Rectal smooth muscle tissue (tissue), 1 donor: ENCODE data around the gene ST3GAL4.
A peak's percentile ranks its signal among the peaks of the same experiment; 100 is the strongest.

Experiments used
- H3K27ac ChIP-seq: one replicate; pipeline ENCODE4 v1.7.0; 2013; ENCODE audit warnings: low read depth, low read length, inconsistent platforms
- H3K27me3 ChIP-seq: one replicate; pipeline ENCODE4 v1.7.0; 2013; ENCODE audit warnings: low read length; ENCODE audit not compliant: control insufficient read depth, insufficient read depth
- H3K36me3 ChIP-seq: one replicate; pipeline ENCODE4 v1.7.0; 2013; ENCODE audit warnings: low read length; ENCODE audit not compliant: control insufficient read depth, insufficient read depth
- H3K4me1 ChIP-seq: one replicate; pipeline ENCODE4 v1.7.0; 2013; ENCODE audit warnings: low read length; ENCODE audit not compliant: control insufficient read depth, insufficient read depth
- H3K4me3 ChIP-seq: one replicate; pipeline ENCODE4 v1.7.0; 2013; ENCODE audit warnings: low read length
- H3K9ac ChIP-seq: one replicate; pipeline ENCODE4 v1.7.0; 2013; ENCODE audit warnings: low read length

Gene ST3GAL4

GRCh38 chr11:126413843-126414405 lies 58.4 kb downstream of the ST3GAL4 start:
- peak overlapping the region; percentile 56 for H3K27ac ChIP-seq
- H3K4me1 ChIP-seq = peaks cover 20% of the 10 kb centered on the region
- no peak overlapping the region for H3K4me3 ChIP-seq
- H3K9ac ChIP-seq = no peak overlapping the region
- no peaks in the 10 kb centered on the region for H3K27me3 ChIP-seq
- H3K36me3 ChIP-seq = peaks cover 13% of the 10 kb centered on the region

DNA sequence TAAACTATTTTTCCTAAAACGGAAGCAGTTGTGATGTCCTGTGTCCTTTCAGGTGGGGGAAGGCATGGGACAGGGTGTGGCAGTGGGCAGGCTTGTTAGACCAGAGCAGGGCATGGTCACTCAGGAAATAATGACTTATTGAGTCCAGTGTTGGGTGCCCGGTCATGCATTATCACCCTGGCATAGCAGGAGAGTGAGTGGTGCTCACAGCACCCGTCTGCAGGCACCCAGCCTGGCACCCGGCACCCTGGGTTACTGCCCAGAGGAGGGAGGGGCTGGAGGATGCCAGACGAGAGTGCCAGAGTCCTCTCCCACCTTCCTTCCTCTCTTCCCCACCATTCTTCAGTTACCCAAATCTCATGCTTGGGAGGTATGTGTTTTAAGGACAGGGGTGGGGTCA lies 59.1 kb downstream of the ST3GAL4 start:
- peaks cover 20% of the 10 kb centered on the region for H3K4me1 ChIP-seq
- no peaks in the 10 kb centered on the region for H3K27me3 ChIP-seq
- H3K9ac ChIP-seq = no peak overlapping the region
- no peak overlapping the region for H3K4me3 ChIP-seq
- peaks cover 7% of the 10 kb centered on the region for H3K36me3 ChIP-seq
- peak overlapping the region; percentile 56 for H3K27ac ChIP-seq

DNA sequence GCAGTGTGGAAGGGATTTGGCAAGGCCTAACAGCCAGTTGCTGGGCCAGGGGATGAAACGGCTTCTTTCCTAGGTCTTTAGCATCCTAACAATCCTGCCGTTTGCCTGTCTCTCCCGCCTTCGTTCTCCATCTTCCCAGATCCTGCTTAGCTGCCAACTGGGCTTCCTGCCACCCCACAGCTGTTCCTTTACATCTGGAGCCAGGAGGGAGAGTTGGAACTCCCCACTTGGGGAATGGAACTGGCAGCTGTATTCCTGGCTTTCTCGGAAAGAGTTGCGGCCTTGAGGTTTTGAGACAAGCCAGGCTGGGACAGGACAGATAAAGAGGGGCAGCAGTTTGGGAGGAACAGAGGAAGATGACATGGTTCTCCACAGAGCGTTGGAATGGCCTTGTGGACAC lies 59.6 kb downstream of the ST3GAL4 start:
- Histone ChIP-seq H3K27me3 (no peaks in the 10 kb centered on the region), H3K4me1 (peaks cover 20% of the 10 kb centered on the region), H3K36me3 (peaks cover 6% of the 10 kb centered on the region), H3K4me3 (peak overlapping the region; percentile 35), H3K9ac (no peak overlapping the region), H3K27ac (peak overlapping the region; percentile 88)

- H3K27me3 ChIP-seq = no peaks in the 10 kb centered on the region
- H3K9ac ChIP-seq = no peak overlapping the region
- peaks cover 4% of the 10 kb centered on the region for H3K36me3 ChIP-seq
- peaks cover 20% of the 10 kb centered on the region for H3K4me1 ChIP-seq
- peak overlapping the region; percentile 88 for H3K27ac ChIP-seq
- H3K4me3 ChIP-seq = peak overlapping the region; percentile 51
Measured at GRCh38 chr11:126415669-126416420, 60.4 kb downstream of the ST3GAL4 start.

GRCh38 chr11:126416542-126417090 lies 61.1 kb downstream of the ST3GAL4 start:
- peak overlapping the region; percentile 88 for H3K27ac ChIP-seq
- no peak overlapping the region for H3K9ac ChIP-seq
- H3K27me3 ChIP-seq = no peaks in the 10 kb centered on the region
- peaks cover 20% of the 10 kb centered on the region for H3K4me1 ChIP-seq
- peaks cover 4% of the 10 kb centered on the region for H3K36me3 ChIP-seq
- peak overlapping the region; percentile 58 for H3K4me3 ChIP-seq

DNA sequence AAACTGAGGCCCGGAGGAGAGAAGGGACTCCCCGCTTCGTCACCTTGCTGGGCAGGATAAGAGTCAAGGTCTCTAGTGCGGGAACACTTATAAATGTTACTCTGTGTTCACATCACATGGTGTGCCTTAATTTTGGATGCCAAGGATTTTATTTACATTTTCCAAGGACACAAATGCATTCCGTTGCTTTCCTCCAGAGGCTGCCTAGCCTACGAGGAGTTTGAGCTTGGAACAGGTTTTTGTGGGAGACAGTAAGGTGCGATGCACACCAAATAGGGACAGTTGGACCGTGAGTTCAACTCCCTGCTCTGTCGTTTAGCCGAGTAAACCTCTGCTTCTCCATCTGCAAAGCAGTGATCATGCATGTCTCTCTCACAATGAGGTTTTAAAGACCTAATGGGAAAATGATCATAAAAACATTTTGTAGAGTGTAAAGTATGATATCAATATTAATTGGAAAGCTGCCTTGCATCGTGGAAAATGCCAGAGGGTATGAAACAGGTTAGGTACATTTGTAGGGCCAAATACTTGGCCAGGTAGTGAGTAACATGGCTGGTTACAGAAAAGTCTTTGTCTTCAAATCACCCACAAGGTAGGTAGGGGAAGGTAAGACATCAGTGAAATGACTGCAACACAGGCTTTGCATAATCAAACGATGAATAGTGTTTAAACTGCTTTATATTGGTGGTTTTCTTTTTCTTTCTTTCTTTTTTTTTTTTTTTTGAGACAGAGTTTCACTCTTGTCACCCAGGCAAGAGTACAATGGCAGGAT lies 61.8 kb downstream of the ST3GAL4 start:
- Histone ChIP-seq H3K4me3 (peak overlapping the region; percentile 58), H3K27me3 (no peaks in the 10 kb centered on the region), H3K27ac (peak overlapping the region; percentile 68), H3K36me3 (peaks cover 4% of the 10 kb centered on the region), H3K4me1 (peaks cover 20% of the 10 kb centered on the region), H3K9ac (no peak overlapping the region)

- Histone ChIP-seq H3K4me3 (no peak overlapping the region), H3K4me1 (peaks cover 20% of the 10 kb centered on the region), H3K27me3 (no peaks in the 10 kb centered on the region), H3K36me3 (no peaks in the 10 kb centered on the region), H3K27ac (no peak overlapping the region), H3K9ac (no peak overlapping the region)
Measured at GRCh38 chr11:126418887-126419286, 63.4 kb downstream of the ST3GAL4 start.

GRCh38 chr11:126419801-126420697 lies 64.6 kb downstream of the ST3GAL4 start:
- Histone ChIP-seq H3K27me3 (no peaks in the 10 kb centered on the region), H3K4me3 (no peak overlapping the region), H3K9ac (no peak overlapping the region), H3K27ac (no peak overlapping the region), H3K36me3 (no peaks in the 10 kb centered on the region), H3K4me1 (peaks cover 12% of the 10 kb centered on the region)

DNA sequence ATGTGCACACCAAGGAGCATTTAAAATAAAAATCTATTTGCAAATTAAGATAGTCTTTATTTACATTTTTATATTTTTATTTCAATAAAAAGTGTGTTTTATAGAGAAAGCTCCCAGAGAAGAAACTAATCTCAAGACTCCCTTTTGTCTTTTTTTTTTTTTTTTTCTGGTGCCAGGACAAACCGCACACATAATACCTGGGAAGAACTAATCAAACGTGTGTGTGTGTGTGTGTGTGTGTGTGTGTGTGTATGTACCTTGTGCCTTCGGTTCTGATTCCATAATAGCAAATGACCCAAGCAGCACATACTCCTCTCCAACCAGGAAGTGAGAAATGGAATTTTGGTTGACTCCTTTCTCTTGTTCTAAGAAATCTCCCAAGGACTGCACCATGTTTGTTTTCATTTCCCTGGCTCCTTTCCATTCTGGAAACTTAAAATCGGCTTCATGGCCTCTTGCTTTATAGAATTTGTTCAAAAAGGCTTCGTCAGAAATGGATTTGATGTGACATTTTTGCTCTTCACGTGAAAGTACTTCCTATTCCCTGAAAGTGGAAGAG lies 65.3 kb downstream of the ST3GAL4 start:
- Histone ChIP-seq H3K27me3 (no peaks in the 10 kb centered on the region), H3K4me1 (peaks cover 6% of the 10 kb centered on the region), H3K4me3 (no peak overlapping the region), H3K27ac (no peak overlapping the region), H3K36me3 (no peaks in the 10 kb centered on the region), H3K9ac (no peak overlapping the region)

GRCh38 chr11:126421271-126421671 lies 65.8 kb downstream of the ST3GAL4 start:
- Histone ChIP-seq H3K36me3 (no peaks in the 10 kb centered on the region), H3K4me1 (peaks cover under 1% of the 10 kb centered on the region), H3K9ac (no peak overlapping the region), H3K27me3 (no peaks in the 10 kb centered on the region), H3K4me3 (no peak overlapping the region), H3K27ac (no peak overlapping the region)

DNA sequence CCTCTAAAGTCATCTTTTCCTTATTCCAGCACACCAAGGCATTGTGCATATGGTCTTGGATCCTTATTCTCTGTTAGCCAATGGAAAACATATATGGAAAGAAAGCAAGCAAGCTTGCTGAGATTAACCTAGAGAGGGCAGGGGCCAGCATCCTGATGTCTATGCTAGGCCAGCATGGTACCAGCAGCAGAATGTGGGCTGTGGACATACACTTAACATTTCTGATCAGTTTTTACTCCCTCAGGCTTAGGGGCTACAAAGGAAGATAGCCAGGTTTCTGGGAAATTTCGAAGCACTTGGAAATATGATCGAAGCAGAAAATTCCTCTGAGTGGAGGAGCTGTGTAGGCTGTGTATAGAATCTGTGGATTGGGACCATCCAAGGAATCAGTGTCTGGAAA lies 67.0 kb downstream of the ST3GAL4 start:
- H3K4me1 ChIP-seq = no peaks in the 10 kb centered on the region
- H3K36me3 ChIP-seq = no peaks in the 10 kb centered on the region
- H3K9ac ChIP-seq = no peak overlapping the region
- H3K4me3 ChIP-seq = no peak overlapping the region
- no peaks in the 10 kb centered on the region for H3K27me3 ChIP-seq
- H3K27ac ChIP-seq = no peak overlapping the region
